Measurements from ENCODE around the gene MDK. TPM values are rescaled to one million over a fixed set of nuclear protein-coding genes. Genes with fewer than 3 reads are reported as not detected.

MDK gene
- total RNA-seq, 1 experiment from 2014 or later: 286 TPM

GRCh38 chr11:46413760-46414465, 32.4 kb downstream of the MDK start:
- TF ChIP-seq YY1 (IDR thresholded peaks at IDR 0.05; ENCODE audit: extremely low read depth, insufficient replicate concordance, low read depth, low read length): no peak
- TF ChIP-seq ZFX (IDR thresholded peaks at IDR 0.05): no peak
- no peak for TF ChIP-seq REST (IDR thresholded peaks at IDR 0.05; ENCODE audit: low read depth)
- TF ChIP-seq SIN3A (IDR thresholded peaks at IDR 0.05; ENCODE audit: low read depth): no peak
- no peak for TF ChIP-seq ATF3 (IDR thresholded peaks at IDR 0.05)
- no peak for TF ChIP-seq CEBPB (IDR thresholded peaks at IDR 0.05; ENCODE audit: low read depth)
- TF ChIP-seq POLR2AphosphoS5 (IDR thresholded peaks at IDR 0.05; ENCODE audit: low read depth, low read length): no peak
- TF ChIP-seq ZBTB33 (IDR thresholded peaks at IDR 0.05; ENCODE audit: extremely low read depth, insufficient replicate concordance, low read length): no peak
- no peak for TF ChIP-seq EZH2phosphoT487 (IDR thresholded peaks at IDR 0.05; ENCODE audit: borderline replicate concordance)
- TF ChIP-seq TCF7L2 (IDR thresholded peaks at IDR 0.05; ENCODE audit: borderline replicate concordance, extremely low read depth, insufficient read depth, insufficient read length): no peak
- no peak for TF ChIP-seq RAD21 (IDR thresholded peaks at IDR 0.05; ENCODE audit: low read depth)
- no peak for TF ChIP-seq EZH2 (IDR thresholded peaks at IDR 0.05)
- no peak for TF ChIP-seq JUND (IDR thresholded peaks at IDR 0.05)
- TF ChIP-seq ELF1 (IDR thresholded peaks at IDR 0.05; ENCODE audit: borderline replicate concordance, low read depth): no peak
- no peak for TF ChIP-seq POLR2A (IDR thresholded peaks at IDR 0.05; ENCODE audit: borderline replicate concordance, extremely low read depth, insufficient read depth, insufficient read length)
- no peak for TF ChIP-seq SRF (IDR thresholded peaks at IDR 0.05; ENCODE audit: low read depth)
- no peak for TF ChIP-seq CTCF (IDR thresholded peaks at IDR 0.05 in 2 of 3, conservative IDR thresholded peaks at IDR 0.05 in 1 of 3; ENCODE audit: borderline replicate concordance in 1 of 3, insufficient read depth in 1 of 3, low read depth in 2 of 3, low read length in 2 of 3)
- no peak for TF ChIP-seq ZNF274 (IDR thresholded peaks at IDR 0.05; ENCODE audit: low read depth, low read length)
- H3K9me2 ChIP-seq (ENCODE audit: insufficient read depth): no peaks in the 10 kb centered on the region
- H4K20me1 ChIP-seq (ENCODE audit: insufficient read depth): no peaks in the 10 kb centered on the region
- H3K27ac ChIP-seq (ENCODE audit: low read depth, low read length): no peak overlapping the region
- H3K36me3 ChIP-seq (ENCODE audit: control insufficient read depth in 1 of 2, insufficient read depth in 2 of 2, low read length in 2 of 2): peaks cover 0 to 4% of the 10 kb centered on the region in 2 experiments; a peak in 2 of 4 replicates
- no peak overlapping the region for H2AFZ ChIP-seq (ENCODE audit: low read depth, low read length, poor library complexity, severe bottlenecking)
- DNase-seq (ENCODE audit: low read depth, low spot score) (no peak), ATAC-seq (no peak)
- no peaks in the 10 kb centered on the region for H3K79me2 ChIP-seq (ENCODE audit: insufficient read depth, low read length)
- no peak overlapping the region for H3K9ac ChIP-seq (ENCODE audit: low read length)
- H3K4me2 ChIP-seq (ENCODE audit: low read length): no peak overlapping the region
- H3K27me3 ChIP-seq (ENCODE audit: insufficient read depth, low read length): no peaks in the 10 kb centered on the region
- ChIA-PET POLR2A (no interaction called here), RAD21 (ENCODE audit: low non-redundant PET in 1 of 2, low total read pairs in 2 of 2, uncharacterized antibody in 2 of 2, unreplicated experiment in 2 of 2) (no interaction called here), CTCF (no interaction called here)
- no peaks in the 10 kb centered on the region for H3K9me3 ChIP-seq (ENCODE audit: control insufficient read depth in 1 of 2, insufficient read depth in 1 of 2, low read depth in 1 of 2, low read length in 2 of 2)
- no TSS peak for BruUV-seq (replicated peaks)
- no peak overlapping the region for H3K4me3 ChIP-seq (replicated peaks in 1 of 2; ENCODE audit: low read depth in 1 of 2, low read length in 2 of 2)
- intact Hi-C loops (cut with micrococcal nuclease): no loop called here
- no peaks in the 10 kb centered on the region for H3K4me1 ChIP-seq (ENCODE audit: control insufficient read depth in 1 of 2, insufficient read depth in 2 of 2, low read length in 2 of 2)
